GM19238 (cell line): ENCODE measurements around the gene ZMIZ1.
"Not testable (repeated sequence)": the region's sequence is repeated elsewhere in the genome, so short reads cannot be mapped to it uniquely, and the experiment has no call there.

Source experiments
- DNase-seq: peaks from one replicate; pipeline ENCODE4 v3.0.0; 2011; ENCODE audit warnings: low spot score; ENCODE audit not compliant: insufficient read length

ZMIZ1 gene

GRCh38 chr10:79320316-79320715, 251.6 kb downstream of the ZMIZ1 start:
- DNase-seq: no peak

DNA sequence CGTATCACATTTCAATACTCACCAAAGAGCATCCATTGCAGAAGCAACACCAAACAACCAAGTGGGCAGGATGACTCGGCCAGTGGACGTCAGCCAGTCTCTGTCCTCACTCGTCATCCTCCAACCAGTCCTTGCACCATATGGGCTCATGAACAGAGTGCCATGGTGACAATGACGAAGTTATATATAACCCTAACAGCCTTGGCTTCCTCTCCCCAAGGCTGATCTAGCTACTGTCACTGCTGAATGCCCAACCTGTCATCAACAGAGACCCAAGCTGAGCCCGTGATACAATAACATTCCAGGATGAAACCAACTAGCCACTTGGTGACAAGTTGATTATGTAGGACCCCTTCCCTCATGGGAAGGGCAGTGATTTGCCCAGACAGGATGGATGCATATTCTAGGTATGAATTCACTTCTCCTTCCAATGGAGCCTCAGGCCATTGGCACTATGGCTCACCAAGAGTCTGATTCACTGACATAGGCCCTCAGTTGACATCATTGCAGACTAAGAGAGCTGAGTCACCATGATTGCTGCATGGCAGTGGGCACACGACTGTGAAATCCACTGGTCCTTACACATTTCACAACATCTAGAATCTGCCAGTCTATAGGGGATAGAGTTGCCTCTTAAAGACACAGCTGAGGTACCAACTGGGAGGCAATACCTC, 252.2 kb downstream of the ZMIZ1 start:
- no peak for DNase-seq

GRCh38 chr10:79321494-79321882, 252.7 kb downstream of the ZMIZ1 start:
- no peak for DNase-seq

DNA sequence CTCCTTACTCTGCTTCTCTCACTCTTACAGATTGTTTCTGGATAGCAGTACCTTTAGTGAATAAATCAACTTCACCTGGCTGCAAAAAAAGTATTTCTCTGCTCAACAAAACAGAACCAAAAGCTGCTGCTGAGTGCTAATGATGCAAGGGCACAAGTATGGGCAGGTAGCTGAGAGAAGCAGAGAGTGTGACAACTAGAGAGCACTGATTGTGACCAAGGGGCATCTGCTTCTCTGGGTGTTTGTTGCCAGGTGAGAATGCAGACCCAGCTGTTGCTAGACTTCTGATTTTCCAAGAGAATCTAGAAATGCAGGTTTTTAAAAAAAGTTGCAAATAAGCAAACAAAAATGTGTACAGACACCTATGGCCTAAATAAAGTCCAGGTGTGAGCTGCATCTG, 253.2 kb downstream of the ZMIZ1 start:
- no peak for DNase-seq

DNA sequence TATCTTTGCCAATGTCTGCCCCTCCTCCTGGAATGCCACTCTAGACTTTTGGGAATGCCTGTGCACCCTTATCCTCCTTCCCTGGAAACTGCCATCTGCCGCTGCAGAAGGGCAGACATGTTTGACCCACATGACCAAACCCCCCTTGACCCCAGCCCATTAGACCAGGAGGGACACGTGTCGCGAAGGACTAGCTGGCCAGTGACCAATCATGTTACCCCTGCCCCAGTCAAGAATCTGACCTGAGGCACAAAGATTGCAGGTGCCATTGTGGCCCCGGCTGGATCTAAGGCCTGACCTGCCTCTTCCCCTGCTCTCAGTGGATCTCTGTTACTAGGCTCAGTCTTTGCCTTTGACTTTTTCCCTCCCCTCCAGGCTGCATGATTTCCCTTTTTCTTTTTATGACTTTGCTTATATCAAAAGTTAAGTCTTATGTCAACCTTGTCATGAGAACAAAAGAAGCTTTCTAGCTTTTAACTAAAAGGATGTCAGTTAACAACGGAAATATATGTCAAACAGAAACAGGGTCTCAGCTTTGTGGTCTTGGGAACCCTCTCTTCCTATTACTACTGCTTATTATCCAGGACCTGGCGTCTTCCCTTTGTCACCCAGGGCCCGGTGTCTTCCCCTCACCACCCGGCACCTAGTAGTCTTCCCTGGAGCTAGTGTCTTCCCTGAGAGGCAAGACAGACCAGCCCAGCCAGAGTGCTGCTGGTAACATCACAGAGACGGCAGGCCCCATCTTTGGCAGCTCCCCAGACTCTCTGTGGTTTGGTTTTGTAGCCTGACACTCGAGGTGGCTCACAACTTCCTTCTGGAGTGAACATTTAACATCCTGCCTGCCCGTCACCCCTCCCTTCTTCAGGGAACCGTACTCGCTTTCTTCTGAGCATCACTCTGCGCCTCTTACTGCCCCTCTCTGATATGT, 254.1 kb downstream of the ZMIZ1 start:
- no peak for DNase-seq

DNA sequence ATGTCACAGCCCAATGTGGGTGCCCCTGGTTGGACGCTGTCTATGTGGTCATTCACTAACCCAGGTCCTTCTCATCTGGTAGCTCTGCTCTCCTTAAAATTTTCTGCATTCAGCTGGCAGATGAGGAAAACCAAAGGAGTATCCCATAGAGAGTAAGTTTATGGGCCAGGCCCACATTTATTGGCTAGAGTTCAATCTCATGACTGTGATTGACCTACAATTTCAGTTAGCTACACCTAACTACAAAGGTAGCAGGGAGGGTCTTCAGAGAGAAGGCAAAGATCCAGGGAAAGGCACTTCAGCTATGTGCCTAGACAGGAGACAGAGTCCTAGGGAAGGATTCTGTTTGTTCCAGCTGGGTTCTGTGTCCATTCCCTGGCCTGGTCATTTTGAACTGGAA, 254.8 kb downstream of the ZMIZ1 start:
- no peak for DNase-seq

GRCh38 chr10:79324032-79324695, 255.4 kb downstream of the ZMIZ1 start:
- no peak for DNase-seq

DNA sequence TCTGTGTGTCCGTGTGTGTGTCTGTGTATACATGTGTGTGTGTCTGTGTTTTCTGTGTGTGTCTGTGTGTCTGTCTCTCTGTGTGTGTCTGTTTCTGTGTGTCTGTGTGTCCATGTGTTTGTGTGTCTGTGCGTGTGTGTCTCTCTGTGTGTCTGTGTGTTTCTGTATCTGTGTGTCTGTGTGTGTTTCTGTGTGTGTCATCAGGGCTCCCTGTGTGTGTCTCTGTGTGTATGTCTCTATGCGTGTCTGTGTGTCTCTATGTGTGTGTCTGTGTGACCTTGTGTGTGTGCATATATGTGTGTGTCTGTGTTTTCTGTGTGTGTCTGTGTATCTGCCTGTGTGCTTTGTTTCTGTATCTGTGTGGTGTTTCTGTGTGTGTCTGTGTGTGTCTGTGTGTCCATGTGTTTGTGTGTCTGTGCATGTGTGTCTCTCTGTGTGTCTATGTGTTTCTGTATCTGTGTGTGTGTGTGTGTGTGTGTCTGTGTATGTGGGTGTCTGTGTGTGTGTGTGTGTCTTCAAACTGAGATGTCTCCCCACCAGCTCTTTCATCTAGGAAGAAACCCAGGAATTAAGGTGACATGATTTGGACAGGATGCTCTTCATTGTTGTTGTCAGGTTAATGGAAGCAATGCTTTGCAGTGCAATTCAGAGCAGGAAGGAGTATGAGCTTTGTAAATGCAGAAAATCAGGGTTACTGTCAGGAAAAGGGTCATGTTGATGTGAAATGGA, 257.8 kb downstream of the ZMIZ1 start:
- DNase-seq: no peak

GRCh38 chr10:79327090-79327457, 258.3 kb downstream of the ZMIZ1 start:
- no peak for DNase-seq

- DNase-seq: no peak
These were observed 259.5 kb downstream of the ZMIZ1 start for GRCh38 chr10:79328147-79328701.

DNA sequence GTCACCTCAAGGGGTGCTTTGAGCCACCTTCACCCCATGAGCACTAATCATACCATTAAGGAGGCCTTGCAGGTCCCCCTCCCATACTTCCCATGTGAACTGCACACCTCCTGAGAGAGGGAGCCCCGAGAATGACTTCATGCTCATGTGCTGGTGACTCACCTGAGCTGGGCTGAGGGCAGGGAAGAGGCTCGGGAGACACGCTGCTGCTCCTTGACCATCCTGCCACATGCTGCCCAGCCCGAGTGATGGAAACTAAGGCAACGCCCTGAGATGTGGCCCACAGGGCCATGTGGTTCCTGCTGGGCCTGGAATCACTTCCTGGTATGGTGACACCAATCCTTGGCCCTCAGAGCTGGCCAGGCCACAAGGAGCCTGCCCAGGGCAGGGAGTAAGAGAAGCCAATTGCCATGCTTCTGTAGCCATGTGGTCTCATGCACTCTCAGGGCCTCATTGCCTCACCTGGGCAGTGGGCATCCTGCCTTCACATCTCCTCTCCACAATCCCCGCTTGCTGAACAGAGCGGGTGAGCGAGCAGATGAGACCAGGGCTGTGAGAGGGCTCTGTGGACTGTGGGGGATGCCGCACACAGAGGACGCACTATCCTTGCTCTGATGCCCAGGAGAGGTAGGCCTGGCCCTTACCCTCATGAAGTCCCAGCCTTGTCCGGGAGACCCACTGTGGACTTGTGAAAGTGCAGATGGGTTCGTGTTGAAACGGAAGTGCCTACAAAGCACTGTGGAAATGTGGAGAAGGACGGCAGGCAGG, 260.2 kb downstream of the ZMIZ1 start:
- no peak for DNase-seq

GRCh38 chr10:79329529-79329928, 260.8 kb downstream of the ZMIZ1 start:
- no peak for DNase-seq

DNA sequence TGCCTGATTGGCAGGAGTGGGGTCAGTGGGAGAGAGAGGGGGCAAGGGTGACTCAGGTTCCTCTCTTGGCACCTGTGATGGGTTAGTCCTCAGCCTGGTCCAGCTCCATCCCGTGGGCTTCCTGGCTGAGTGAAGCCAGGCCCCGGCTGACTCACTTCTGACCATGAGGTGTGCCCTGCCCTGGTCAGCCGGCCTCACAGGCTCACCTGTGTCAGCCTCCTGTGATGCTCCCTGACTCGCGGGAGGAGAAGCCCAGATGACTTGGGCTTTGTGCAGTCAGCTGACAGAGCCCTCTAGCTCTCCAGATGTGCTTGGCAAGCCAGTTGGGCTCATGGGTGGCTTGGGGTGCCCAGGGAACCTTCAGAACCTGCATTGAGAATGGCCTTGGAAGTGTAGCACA, 262.5 kb downstream of the ZMIZ1 start:
- DNase-seq: no peak

- DNase-seq: peak; percentile 54
These were observed 262.9 kb downstream of the ZMIZ1 start for GRCh38 chr10:79331709-79332108.

GRCh38 chr10:79332610-79333315, 264.0 kb downstream of the ZMIZ1 start:
- not testable (repeated sequence) for DNase-seq

DNA sequence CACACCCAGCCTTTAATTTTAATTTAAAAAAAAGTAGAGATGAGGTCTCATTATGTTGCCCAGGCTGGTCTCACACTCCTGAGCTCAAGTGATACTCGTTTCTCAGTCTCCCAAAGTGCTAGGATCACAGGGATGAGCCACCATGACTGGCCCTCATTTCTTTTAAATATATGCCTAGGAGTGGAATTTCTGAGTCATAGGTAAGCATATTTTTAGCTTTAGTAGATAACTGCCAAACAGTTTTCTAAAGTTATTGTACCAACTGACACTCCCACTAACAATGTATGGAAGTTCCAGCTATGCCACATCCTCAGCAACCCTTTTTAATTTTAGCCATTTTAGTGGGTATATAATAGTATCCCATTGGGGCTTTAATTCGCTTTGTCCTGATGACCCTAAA, 264.7 kb downstream of the ZMIZ1 start:
- no peak for DNase-seq

DNA sequence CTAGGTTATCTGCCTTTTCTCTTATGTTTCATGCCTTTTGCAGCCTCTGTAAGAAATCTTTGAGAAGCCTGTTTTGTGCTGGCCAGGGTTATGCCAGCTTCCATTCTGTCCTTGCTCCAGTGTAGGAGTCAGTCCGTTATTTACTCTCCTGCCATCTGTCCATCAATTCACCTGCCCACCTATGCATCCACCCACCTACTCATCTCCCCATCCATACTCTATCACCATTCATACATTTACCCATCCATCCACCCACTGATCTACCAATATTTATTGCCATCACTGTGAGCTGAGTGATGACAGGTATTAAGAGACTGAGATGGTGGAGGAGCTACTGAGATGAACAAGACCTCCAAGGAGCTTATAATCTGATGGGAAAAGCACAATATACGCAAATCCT, 265.8 kb downstream of the ZMIZ1 start:
- DNase-seq: no peak

GRCh38 chr10:79335094-79335469, 266.3 kb downstream of the ZMIZ1 start:
- DNase-seq: no peak

DNA sequence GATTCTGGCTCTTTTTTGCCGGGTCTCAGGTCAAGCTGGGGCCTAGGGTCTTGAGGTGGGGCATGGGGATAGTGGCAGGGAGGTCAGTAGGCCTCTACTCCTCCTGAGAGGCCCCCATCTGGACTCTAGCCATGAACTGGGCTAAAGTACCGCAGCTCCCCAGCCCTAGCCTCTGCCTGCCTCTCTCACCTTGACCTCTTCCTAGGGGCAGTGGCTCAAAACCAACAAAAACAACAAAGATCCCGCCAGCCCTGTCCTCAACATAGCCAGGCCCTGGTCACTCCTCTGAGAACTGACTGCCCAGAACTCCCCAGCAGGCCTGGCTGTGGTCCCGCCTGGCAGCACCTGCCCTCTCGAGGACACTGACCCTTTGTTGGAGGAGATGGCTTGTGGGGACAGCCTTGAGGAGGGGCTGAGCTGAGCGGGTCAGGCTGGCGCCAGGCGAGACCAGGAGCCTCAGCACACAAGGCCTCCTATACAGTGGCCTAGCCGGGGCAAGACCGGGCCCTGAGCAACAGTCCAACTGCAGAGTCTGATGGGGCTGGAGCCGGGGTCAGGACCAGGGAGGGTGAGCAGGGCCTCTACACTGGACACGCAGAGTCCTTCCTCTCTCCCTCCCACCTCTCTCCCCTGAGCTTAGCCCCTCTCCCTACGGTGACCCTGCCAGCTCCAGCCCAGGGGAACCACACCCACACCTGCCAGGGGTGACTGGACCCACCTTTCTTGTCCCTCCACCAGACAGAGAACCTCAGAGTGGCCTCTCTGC, 266.9 kb downstream of the ZMIZ1 start:
- DNase-seq: no peak
